ENCODE measurements around the gene HHIP. TPM values are rescaled to one million over a fixed set of nuclear protein-coding genes. Genes with fewer than 3 reads are reported as not detected.

HHIP gene
- polyA plus RNA-seq, 3 donors = 0.90 to 3.8 (median 1.1) TPM

- H3K27ac ChIP-seq (ENCODE audit: low read depth, low read length) = no peak overlapping the region
Measured at GRCh38 chr4:144696376-144696775, 50.4 kb downstream of the HHIP start.

GRCh38 chr4:144699565-144699964 is 53.6 kb downstream of the HHIP start:
- H3K27ac ChIP-seq (ENCODE audit: low read depth, low read length) = no peak overlapping the region

GRCh38 chr4:144701683-144702233 is 55.8 kb downstream of the HHIP start:
- no peak overlapping the region for H3K27ac ChIP-seq (ENCODE audit: low read depth, low read length)

More at GRCh38 chr4:144699565-144699964, 53.6 kb downstream of the HHIP start:
- WGBS, 3 donors = 42 to 57% (median 55%) methylated on average over 2 of the region's 2 CpGs

GRCh38 chr4:144703494-144703893 is 57.5 kb downstream of the HHIP start:
- H3K27ac ChIP-seq (ENCODE audit: low read depth, low read length) = no peak overlapping the region
- 80 to 93% (median 80%) methylated on average over 5 of the region's 5 CpGs for WGBS, 3 donors

GRCh38 chr4:144705601-144706590 is 59.9 kb downstream of the HHIP start:
- H3K27ac ChIP-seq (ENCODE audit: low read depth, low read length) = no peak overlapping the region
- WGBS, 3 donors = 44 to 68% (median 65%) methylated on average over 6 of the region's 6 CpGs

GRCh38 chr4:144709159-144709558 is 63.2 kb downstream of the HHIP start:
- WGBS, 3 donors = 73 to 88% (median 73%) methylated on average over 2 of the region's 2 CpGs
- no peak overlapping the region for H3K27ac ChIP-seq (ENCODE audit: low read depth, low read length)

- no peak overlapping the region for H3K27ac ChIP-seq (ENCODE audit: low read depth, low read length)
- 69 to 82% (median 77%) methylated on average over 5 of the region's 5 CpGs for WGBS, 3 donors
Measured at GRCh38 chr4:144709793-144710525, 64.0 kb downstream of the HHIP start.

GRCh38 chr4:144710526-144710912 is 64.6 kb downstream of the HHIP start:
- H3K27ac ChIP-seq (ENCODE audit: low read depth, low read length) = no peak overlapping the region

GRCh38 chr4:144711700-144712456 is 65.9 kb downstream of the HHIP start:
- 44 to 90% (median 89%) methylated on average over 4 of the region's 4 CpGs for WGBS, 3 donors
- H3K27ac ChIP-seq (ENCODE audit: low read depth, low read length) = no peak overlapping the region

- WGBS, 3 donors = 23 to 67% (median 63%) methylated on average over 3 of the region's 3 CpGs
Measured at GRCh38 chr4:144712775-144713174, 66.8 kb downstream of the HHIP start.

GRCh38 chr4:144714166-144714565 is 68.2 kb downstream of the HHIP start:
- 95 to 98% (median 97%) methylated on average over 3 of the region's 3 CpGs for WGBS, 3 donors
- no peak overlapping the region for H3K27ac ChIP-seq (ENCODE audit: low read depth, low read length)

More at GRCh38 chr4:144712775-144713174, 66.8 kb downstream of the HHIP start:
- no peak overlapping the region for H3K27ac ChIP-seq (ENCODE audit: low read depth, low read length)

GRCh38 chr4:144715230-144715629 is 69.3 kb downstream of the HHIP start:
- 79 to 91% (median 87%) methylated on average over 2 of the region's 2 CpGs for WGBS, 3 donors
- H3K27ac ChIP-seq (ENCODE audit: low read depth, low read length) = no peak overlapping the region

GRCh38 chr4:144716778-144717177 is 70.8 kb downstream of the HHIP start:
- 90 to 96% (median 91%) methylated on average over 5 of the region's 5 CpGs for WGBS, 3 donors
- H3K27ac ChIP-seq (ENCODE audit: low read depth, low read length) = no peak overlapping the region

- WGBS, 3 donors = 63 to 76% (median 71%) methylated on average over 4 of the region's 4 CpGs
- no peak overlapping the region for H3K27ac ChIP-seq (ENCODE audit: low read depth, low read length)
Measured at GRCh38 chr4:144718958-144719512, 73.1 kb downstream of the HHIP start.

GRCh38 chr4:144720491-144720890 is 74.5 kb downstream of the HHIP start:
- no peak overlapping the region for H3K27ac ChIP-seq (ENCODE audit: low read depth, low read length)
- WGBS, 3 donors = 42 to 76% (median 68%) methylated on average over 3 of the region's 3 CpGs

GRCh38 chr4:144721994-144722393 is 76.0 kb downstream of the HHIP start:
- no peak overlapping the region for H3K27ac ChIP-seq (ENCODE audit: low read depth, low read length)

- H3K27ac ChIP-seq (ENCODE audit: low read depth, low read length) = no peak overlapping the region
Measured at GRCh38 chr4:144723471-144723870, 77.5 kb downstream of the HHIP start.

- 82 to 94% (median 84%) methylated on average over 2 of the region's 2 CpGs for WGBS, 3 donors
- H3K27ac ChIP-seq (ENCODE audit: low read depth, low read length) = no peak overlapping the region
Measured at GRCh38 chr4:144729175-144729574, 83.2 kb downstream of the HHIP start.
